ENCODE measurements around the gene DHRS12.

Gene DHRS12

GRCh38 chr13:51764184-51765141, 39.5 kb downstream of the DHRS12 start:
- FAIRE-seq (peak; percentile 91), DNase-seq (ENCODE audit: insufficient read length) (peak; percentile 51)
- TF ChIP-seq POLR2AphosphoS5 (IDR thresholded peaks at IDR 0.05; ENCODE audit: low read depth, low read length) (peak; percentile 88), POLR2A (IDR thresholded peaks at IDR 0.05; ENCODE audit: low read depth, low read length) (peak; percentile 77), TAF1 (IDR thresholded peaks at IDR 0.05; ENCODE audit: borderline replicate concordance, low read depth, low read length) (peak; percentile 57; the same call in 1 of the 2 replicates)

DNA sequence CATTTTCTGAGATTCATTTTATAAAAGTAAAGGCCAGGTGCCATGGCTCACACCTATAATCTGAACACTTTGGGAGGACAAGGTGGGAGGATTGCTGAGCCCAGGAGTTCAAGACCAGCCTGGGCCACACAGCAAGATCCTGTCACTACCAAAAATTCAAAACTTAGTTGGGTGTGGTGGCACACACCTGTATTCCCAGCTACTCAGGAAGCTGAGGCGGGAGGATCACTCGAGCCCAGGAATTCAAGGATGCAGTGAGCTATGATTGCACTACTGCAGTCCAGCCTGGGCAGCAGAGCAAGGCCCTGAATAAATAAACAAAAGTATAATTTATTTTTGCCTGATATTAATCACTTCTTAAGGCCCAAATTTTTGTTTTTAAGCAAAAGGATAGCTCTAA, 40.5 kb downstream of the DHRS12 start:
- no peak for DNase-seq (ENCODE audit: insufficient read length)
- no peak for TF ChIP-seq POLR2A (IDR thresholded peaks at IDR 0.05; ENCODE audit: low read depth, low read length)
- TF ChIP-seq TAF1 (IDR thresholded peaks at IDR 0.05; ENCODE audit: borderline replicate concordance, low read depth, low read length): no peak
- no peak for TF ChIP-seq POLR2AphosphoS5 (IDR thresholded peaks at IDR 0.05; ENCODE audit: low read depth, low read length)
- no peak for FAIRE-seq

GRCh38 chr13:51761643-51762350, 42.2 kb downstream of the DHRS12 start:
- no peak for DNase-seq (ENCODE audit: insufficient read length)
- TF ChIP-seq POLR2AphosphoS5 (IDR thresholded peaks at IDR 0.05; ENCODE audit: low read depth, low read length) (no peak), TAF1 (IDR thresholded peaks at IDR 0.05; ENCODE audit: borderline replicate concordance, low read depth, low read length) (no peak), POLR2A (IDR thresholded peaks at IDR 0.05; ENCODE audit: low read depth, low read length) (no peak)
- no peak for FAIRE-seq

DNA sequence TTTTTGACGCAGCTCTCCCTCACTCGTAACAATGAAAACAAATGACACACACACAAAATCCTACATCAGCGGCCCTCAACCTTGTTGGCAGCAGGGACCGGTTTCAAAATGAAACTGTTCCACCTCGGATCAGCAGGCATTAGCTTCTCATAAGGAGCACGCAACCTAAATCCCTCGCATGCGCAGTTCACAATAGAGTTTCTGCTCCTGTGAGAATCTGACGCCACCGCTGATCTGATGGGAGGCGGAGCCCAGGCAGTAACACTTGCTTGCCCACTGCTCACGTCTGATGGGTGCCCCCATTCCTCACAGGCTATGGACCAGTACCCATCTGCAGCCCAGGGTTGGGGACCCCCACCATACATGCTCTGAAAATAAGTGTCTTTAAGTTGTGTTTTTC, 43.4 kb downstream of the DHRS12 start:
- FAIRE-seq (no peak), DNase-seq (ENCODE audit: insufficient read length) (no peak)
- TF ChIP-seq POLR2A (IDR thresholded peaks at IDR 0.05; ENCODE audit: low read depth, low read length) (no peak), POLR2AphosphoS5 (IDR thresholded peaks at IDR 0.05; ENCODE audit: low read depth, low read length) (no peak), TAF1 (IDR thresholded peaks at IDR 0.05; ENCODE audit: borderline replicate concordance, low read depth, low read length) (no peak)

DNA sequence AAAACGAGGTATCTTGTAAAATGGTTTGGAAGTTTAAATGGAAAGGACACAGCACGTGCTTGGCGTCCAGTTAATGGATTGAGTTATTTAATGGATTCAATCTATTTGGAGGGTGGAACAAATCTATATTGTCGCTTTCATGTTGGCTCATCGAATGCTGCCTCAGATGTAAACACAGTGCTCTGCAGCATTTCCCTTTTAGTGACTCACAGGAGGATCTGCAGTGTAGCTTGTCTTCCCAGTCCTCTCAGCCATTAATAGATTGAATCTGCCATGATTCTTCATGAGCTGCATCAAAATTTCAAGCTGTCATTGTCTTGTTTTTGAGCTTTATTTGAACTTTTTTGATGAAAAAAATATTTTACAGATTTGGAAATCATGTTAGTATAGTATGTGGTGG, 44.7 kb downstream of the DHRS12 start:
- FAIRE-seq (no peak), DNase-seq (ENCODE audit: insufficient read length) (no peak)
- TF ChIP-seq TAF1 (IDR thresholded peaks at IDR 0.05; ENCODE audit: borderline replicate concordance, low read depth, low read length): no peak

- no peak for DNase-seq (ENCODE audit: insufficient read length)
- TF ChIP-seq POLR2AphosphoS5 (IDR thresholded peaks at IDR 0.05; ENCODE audit: low read depth, low read length) (no peak), TAF1 (IDR thresholded peaks at IDR 0.05; ENCODE audit: borderline replicate concordance, low read depth, low read length) (no peak), POLR2A (IDR thresholded peaks at IDR 0.05; ENCODE audit: low read depth, low read length) (no peak)
- no peak for FAIRE-seq
Measured at GRCh38 chr13:51758691-51759090, 45.3 kb downstream of the DHRS12 start.

DNA sequence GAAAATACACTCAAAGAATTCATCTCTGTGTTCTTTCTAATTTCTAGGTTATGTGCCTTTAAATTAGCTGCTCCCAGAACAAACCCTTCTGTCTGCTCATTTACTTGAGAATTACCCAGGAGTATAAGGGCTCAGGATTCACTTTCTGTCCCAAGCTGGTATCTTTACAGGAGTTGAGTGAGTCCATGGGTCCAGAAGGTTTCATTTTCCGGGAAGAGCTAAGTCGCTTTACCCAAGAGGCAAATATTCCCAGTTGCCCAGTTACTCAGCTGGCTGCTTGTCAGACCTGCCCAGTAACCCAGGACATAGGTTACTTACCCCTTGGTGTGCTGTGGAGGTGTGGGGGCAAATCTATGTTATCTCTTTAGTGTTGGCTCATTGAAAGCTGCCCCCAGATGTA, 47.3 kb downstream of the DHRS12 start:
- no peak for FAIRE-seq
- TF ChIP-seq TAF1 (IDR thresholded peaks at IDR 0.05; ENCODE audit: borderline replicate concordance, low read depth, low read length) (no peak), POLR2AphosphoS5 (IDR thresholded peaks at IDR 0.05; ENCODE audit: low read depth, low read length) (no peak), POLR2A (IDR thresholded peaks at IDR 0.05; ENCODE audit: low read depth, low read length) (no peak)
- DNase-seq (ENCODE audit: insufficient read length): no peak

GRCh38 chr13:51747438-51748434, 56.2 kb downstream of the DHRS12 start:
- TF ChIP-seq POLR2A (IDR thresholded peaks at IDR 0.05; ENCODE audit: low read depth, low read length) (no peak), POLR2AphosphoS5 (IDR thresholded peaks at IDR 0.05; ENCODE audit: low read depth, low read length) (no peak)
- FAIRE-seq (no peak), DNase-seq (ENCODE audit: insufficient read length) (no peak)

DNA sequence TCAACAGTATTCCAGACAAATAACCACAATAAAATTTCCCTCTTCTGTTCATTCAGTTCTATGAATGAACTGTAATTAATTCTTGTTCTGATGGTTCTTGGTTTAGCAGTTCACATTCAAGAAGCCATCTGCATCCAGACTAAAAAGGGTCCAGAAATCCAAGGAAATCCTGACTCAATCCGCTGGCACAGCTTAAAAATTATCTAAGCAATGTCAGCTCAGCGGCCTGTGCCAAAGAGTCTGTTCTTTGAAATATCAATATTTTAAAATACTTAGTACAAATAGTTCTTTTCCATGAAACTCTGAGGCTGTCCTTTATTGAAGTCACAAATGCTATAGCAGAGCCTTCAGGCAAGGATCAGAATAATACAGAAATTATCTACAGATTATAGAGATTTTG, 57.2 kb downstream of the DHRS12 start:
- DNase-seq (ENCODE audit: insufficient read length): no peak
- no peak for FAIRE-seq
- TF ChIP-seq POLR2AphosphoS5 (IDR thresholded peaks at IDR 0.05; ENCODE audit: low read depth, low read length): no peak
- no peak for TF ChIP-seq POLR2A (IDR thresholded peaks at IDR 0.05; ENCODE audit: low read depth, low read length)
- no peak for TF ChIP-seq TAF1 (IDR thresholded peaks at IDR 0.05; ENCODE audit: borderline replicate concordance, low read depth, low read length)

DNA sequence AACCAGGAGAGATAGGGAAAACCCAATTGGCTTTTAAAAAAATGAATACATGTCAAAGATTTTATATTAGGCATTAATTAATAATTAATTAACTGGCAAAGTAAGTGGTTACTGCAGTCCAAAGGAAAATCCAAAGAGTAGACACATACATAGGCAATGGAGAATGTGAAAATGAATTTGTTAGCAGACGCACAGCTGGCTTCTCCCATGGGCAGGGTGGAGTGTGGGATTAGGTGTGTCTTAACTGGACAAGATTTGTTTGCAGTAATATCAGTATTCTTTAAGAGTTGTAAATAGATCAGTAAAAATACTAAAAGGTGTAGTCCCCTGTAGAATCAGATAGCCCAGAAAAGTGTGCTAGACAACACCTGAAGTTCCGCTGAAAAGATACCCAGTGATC, 58.7 kb downstream of the DHRS12 start:
- DNase-seq (ENCODE audit: insufficient read length) (no peak), FAIRE-seq (no peak)
- no peak for TF ChIP-seq POLR2AphosphoS5 (IDR thresholded peaks at IDR 0.05; ENCODE audit: low read depth, low read length)
- no peak for TF ChIP-seq TAF1 (IDR thresholded peaks at IDR 0.05; ENCODE audit: borderline replicate concordance, low read depth, low read length)

GRCh38 chr13:51742611-51743010, 61.4 kb downstream of the DHRS12 start:
- DNase-seq (ENCODE audit: insufficient read length) (no peak), FAIRE-seq (no peak)
- TF ChIP-seq POLR2A (IDR thresholded peaks at IDR 0.05; ENCODE audit: low read depth, low read length) (no peak), TAF1 (IDR thresholded peaks at IDR 0.05; ENCODE audit: borderline replicate concordance, low read depth, low read length) (no peak), POLR2AphosphoS5 (IDR thresholded peaks at IDR 0.05; ENCODE audit: low read depth, low read length) (no peak)

Data from GM12892 (cell line).